Activated naive CD8-positive, alpha-beta T cell treated with anti-CD3 and anti-CD28 coated beads, Interleukin-2, amount 50 U/mL, for 16 hours (primary cell): ENCODE results near the gene CCDC18.
A peak's percentile ranks its signal among the peaks of the same experiment; 100 is the strongest.
"Not testable (repeated sequence)": the region's sequence is repeated elsewhere in the genome, so short reads cannot be mapped to it uniquely, and the experiment has no call there.

Experiments
- DNase-seq: peaks from one replicate; pipeline ENCODE4 v3.0.0-alpha.2; 2020; ENCODE audit warnings: low read depth, low spot score

CCDC18 gene

DNA sequence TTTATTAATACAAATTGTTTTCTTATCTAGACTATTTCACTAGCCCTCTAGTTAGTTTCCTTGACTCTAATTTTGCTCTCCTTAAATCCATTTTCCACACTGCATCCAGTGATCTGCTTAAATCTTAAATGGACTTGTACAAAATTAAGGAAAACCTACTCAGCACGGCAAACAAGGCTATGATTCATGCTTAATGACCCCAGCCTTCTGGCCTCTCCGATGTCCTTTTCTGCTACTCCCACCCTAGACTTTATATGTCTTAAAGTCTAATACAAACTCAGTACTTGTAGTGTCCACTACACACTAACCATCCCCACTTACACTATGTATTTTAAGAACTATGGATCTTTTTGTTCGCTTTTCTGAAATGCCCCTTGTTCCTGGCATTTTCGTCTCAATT is 2.5 kb upstream of the CCDC18 start:
- no peak for DNase-seq

DNA sequence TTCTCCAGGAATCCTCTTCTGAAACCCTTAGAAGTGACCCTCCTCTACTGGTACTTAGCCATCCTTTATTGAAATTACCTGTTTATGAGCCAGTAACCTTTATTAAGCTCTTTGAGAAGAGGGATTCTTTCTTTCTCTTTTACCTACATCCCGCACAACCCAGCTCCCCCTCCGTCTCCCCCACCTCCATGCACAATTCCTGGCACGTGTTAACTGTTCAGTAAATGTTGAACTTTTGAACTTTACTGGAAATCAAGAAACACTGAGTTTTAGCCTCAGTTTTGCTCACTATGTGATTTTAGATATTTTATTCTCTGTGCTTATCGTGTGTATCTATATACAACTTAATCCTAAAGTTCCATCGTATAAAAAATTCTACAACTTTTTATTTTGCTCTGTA is 2.1 kb upstream of the CCDC18 start:
- no peak for DNase-seq

DNA sequence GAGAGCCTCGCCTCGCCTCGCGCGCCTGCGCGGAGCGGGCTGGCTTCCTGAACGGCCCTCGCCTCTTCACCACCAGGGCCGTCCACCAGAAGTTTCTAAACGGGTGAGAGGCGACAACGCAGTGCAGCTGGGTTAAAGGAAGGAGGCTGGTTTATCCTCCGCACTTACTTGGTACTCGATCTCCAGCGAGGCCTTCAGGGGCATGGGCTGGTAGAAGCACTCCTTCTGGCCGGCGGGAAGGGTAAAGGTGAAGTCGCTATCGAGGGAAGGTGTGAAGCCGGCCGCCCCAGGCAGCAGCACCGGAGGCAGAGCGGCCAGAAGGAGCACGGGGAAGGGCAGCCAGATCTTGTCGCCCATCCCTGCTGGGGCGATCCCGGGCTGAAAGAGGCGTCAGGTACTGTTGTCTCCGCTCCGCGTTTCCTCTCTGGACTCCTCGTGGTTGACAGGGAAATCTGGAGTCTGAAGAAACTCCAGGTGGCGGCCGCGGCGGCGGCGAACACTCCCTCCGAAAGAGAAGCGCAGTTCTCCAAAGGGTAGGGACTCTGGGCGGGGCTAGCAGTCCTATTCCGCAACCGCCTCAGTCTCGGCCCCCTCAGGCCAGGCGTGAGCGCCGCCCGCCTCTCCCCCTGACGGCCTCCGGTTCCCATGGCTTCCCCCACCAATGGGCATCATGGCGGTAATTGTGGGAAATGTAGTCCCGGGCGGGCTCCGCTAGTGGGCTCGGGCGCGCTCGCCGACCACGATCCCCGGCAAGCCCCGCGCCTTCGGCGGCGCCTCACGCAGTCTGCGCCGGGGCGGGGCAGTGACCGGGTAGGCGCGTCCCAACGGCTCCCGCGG is 420 bp upstream of the CCDC18 start, which contains the start of gene TMED5:
Gene TMED5 (minus strand): TSS at position 528 of the 837 bp plus-strand sequence. CDS start 171 bp downstream, at position 357.
- DNase-seq: peak; percentile 84

DNA sequence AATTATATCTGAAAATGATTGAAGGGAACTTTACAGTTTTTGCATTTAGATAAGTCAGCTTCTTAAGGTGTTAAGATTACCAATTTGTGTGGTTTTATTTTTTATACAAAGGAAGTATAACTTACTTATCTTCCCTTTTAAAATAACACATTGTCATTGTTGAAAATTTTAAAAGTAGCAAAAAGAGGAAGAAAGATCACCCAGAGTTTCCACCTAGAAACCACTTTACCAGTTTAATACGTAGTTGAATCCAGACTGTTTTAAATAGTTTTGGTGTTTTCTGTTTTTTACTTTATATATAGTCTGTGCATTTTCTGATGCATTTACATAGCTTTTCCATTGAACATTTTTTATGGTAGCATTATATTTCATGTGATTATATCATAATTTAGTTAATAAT is 6.1 kb downstream of the CCDC18 start:
- no peak for DNase-seq

DNA sequence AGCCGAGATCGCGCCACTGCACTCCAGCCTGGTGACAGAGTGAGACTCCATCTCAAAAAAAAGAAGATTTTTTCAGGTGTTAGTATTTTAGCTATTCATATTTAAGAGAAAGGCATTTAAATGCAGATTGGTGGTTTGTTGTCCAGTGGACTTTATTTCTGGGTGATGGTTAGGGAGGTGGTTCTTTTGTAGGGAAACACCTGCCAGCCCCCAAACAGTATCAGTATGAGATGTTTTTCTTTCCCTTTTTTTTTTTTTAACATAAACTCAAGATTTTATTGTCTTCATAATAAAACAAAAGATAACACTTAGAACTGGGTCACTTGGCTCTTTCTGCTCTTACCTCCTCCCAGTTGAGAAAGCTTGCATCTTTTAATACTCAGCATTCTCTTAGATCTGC is 9.9 kb downstream of the CCDC18 start:
- DNase-seq: no peak

DNA sequence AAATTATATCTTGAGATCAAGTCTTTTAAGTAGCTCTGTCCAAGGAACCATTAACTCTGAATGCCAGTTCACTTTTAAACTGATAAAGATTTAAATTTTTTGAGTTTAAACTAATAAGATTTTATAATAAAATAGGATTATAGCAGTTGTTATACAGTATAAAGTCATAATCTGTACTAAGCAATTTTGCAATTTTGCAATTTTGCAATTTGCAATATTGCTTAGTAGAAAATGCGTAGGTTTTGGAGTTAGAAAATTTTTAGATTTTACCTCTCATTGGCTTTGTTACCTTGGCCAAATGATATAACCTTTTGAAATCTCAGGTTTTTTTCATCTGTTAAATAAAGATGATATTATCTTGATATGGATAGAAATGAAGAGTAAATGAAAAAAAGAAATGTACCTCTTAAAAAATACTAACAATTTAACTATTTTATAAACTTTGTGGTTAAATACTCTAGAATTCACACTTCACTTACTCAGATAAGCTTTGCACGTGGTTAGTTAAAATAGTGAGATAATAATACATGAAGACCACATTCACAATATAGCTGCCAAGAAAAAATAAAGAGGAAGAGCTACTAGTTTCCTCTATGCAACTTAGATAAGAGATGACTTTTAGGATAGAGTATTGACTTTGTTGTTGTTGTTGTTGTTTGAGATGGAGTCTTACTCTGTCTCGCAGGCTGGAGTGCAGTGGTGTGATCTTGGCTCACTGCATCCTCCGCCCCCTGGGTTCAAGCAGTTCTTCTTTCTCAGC is 13.9 kb downstream of the CCDC18 start:
- DNase-seq: no peak

DNA sequence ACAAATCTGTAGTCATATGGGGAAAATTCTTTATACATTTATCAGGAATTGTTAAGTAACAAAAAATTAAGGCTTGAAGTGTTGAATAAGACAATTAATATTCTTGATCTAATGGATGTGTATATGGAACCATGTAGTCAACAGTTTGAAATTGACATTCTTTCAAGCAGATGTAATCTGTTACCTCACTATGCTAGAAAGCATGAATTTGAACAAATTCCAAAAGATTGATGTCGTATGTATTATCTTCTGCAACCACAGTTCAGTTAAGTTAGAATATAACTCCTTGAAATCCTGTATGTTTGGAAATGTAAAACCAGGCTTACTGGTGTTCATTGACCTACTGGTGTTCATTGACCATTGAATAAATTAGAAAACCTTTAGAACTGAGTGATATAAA is 16.1 kb downstream of the CCDC18 start:
- DNase-seq: no peak

DNA sequence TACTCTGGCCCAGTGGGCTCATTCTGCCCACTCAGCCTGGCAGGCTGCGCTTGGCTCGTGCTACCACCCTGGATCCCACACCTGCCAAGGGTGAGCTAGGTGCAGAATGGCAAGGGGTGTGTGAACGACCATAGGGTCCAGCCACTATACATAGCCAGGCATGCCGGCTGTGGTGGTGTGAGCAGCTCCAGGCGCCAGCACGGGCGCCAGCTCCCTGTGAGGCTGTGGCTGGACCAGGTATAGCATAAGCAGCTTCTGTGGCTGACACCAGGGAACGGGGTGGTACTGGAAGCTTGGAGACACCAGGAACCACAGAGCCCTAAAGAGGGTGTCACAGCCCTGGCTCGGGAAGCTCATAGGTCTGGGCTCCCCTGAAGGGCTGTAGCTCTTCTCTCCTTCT is 18.6 kb downstream of the CCDC18 start:
- no peak for DNase-seq

DNA sequence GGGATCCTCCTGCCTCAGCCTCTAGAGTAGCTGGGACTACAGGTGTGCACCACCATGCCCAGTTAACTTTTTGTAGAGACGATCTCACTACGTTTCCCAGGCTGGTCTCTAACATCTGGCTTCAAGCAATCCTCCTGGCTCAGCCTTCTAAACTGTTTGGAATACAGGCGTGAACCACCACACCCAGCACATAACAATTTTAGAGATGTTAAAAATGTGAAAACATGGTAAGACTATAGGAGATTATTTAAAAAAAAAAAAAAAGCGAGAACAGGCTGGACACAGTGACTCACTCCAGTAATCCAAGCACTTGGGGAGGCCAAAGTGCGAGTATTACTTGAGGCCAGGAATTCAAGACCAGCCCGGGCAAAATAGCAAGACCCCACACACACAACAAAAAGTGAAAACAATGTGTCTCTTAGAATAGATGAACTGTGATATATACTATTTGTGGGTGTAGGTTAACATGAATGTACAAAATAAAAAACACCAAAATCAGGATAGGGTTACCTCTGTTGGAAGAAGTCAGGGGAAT is 19.6 kb downstream of the CCDC18 start:
- DNase-seq: no peak

DNA sequence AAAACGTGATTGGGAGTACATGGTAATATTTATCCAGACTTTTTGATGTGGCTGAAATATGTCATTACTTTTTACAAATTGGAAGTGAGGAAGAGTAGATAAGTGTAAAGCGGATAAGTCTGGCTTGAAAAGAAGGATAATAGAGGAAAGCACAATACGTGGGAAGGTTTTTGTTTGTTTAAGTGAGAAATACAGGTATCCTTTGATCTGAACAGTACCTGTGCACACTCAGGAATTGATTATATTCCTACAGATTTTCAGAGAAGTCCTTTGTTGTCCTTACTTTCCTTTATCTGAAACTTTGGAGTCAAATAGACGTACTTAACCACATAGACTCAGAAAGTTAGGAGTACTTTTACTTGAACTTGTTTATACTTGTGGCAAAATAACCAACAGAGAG is 20.2 kb downstream of the CCDC18 start:
- DNase-seq: no peak

DNA sequence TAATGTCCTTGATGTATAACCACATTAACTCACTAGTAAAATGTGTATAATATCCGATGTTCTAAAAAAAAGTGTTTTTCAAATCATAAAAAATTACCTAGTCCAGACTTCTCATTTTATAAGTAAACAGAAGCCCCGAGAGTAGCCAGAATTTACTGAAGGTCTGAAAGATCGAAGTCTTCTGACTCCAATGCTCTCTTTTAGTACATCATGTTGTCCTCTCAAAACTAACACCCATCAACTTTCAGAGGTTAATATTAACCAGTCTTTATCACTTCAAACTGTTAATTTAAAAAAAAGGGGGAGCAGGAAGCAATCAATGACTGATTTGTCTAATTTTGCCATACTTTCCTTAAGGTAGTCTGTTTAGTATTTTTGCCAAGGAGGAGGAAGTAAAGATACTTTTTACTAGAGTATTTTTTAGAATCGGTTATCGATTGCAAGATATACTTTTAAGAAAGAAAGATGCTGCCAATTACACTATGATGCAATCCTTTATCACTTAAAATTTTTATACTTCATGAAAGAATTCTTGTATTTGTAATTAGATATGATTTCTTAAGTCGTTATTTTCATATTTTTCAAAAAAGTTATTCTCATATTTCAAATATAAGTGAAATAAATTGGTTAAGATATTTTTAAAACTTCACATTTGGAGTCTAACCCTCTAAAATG is 25.5 kb downstream of the CCDC18 start:
- DNase-seq: no peak

DNA sequence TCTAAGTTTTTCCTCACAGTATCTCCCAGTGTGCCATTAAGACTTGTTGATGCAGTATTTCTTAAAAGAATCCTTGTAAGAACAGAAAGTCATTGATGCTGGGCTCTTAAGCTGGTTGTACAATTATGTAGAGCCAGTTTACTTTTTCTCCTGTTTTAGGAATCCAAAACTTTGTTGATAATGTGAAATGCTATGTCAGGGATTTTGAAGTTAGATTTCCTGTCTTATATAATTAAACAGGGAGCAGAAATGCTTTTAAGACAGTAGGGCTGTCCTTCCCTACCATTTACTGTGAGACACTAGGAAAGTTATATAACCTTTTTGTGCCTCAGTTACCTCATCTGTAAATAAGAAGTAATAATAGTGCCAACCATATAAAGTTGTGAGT is 26.0 kb downstream of the CCDC18 start:
- no peak for DNase-seq

DNA sequence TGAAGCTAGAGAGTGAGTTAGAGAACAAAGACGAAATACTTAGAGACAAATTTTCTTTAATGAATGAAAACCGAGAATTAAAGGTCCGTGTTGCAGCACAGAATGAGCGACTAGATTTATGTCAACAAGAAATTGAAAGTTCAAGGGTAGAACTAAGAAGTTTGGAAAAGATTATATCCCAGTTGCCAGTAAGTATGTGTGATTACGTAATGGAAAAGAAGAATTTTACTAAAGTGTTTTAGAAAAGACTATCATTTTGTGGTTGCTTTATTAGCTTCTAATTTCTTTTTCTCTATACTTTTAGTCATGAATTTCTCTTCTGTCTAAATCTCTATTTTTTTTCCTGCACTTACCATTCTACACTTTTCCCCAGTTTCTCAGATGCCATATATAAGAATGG is 26.7 kb downstream of the CCDC18 start:
- DNase-seq: no peak

DNA sequence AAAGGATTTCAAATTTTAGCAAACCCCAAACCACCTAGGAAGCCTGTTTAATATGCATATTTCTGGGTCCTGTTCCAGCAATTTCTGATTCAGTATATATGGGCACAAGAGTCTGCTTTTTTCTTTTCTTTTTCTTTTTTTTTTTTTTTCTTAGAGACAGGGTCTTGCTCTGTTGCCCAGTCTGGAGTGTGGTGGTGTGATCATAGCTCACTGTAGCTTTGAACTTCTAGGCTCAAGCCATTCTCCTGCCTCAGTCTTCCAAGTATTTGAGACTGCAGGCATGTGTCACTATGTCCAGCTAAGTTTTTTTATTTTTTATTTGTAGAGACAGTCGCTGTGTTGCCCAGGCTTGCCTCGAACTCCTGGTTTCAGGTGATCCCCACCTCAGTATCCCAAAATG is 34.8 kb downstream of the CCDC18 start:
- no peak for DNase-seq

DNA sequence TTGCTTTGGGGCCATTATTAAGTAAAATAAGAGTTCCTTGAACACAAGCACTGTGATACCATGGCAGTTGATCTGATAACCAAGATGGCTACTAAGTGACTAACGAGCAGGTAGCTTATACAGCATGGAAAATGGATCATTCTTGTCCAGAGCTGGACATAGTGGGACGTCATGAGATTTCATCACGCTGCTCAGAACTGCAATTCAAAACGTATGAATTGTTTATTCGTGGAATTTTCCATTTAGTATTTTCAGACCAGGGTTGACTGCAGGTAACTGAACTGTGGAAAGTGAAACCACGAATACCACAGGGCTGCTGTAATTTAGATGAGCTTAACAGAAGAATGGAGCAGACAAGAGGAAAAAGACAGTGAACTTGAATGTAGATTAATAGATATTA is 38.9 kb downstream of the CCDC18 start:
- no peak for DNase-seq

DNA sequence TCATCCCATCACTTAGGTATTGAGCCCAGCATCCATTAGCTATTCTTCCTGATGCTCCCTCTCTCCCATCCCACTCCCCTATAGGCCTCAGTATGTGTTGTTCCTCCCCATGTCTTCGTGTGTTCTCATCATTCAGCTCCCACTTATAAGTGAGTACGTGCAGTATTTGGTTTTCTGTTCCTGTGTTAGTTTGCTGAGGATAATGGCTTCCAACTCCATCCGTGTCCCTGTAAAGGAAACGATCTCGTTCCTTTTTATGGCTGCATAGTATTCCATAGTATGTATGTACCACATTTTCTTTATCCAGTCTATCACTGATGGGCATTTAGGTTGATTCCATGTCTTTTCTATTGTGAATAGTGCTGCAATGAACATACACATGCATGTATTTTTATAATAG is 40.2 kb downstream of the CCDC18 start:
- not testable (repeated sequence) for DNase-seq

DNA sequence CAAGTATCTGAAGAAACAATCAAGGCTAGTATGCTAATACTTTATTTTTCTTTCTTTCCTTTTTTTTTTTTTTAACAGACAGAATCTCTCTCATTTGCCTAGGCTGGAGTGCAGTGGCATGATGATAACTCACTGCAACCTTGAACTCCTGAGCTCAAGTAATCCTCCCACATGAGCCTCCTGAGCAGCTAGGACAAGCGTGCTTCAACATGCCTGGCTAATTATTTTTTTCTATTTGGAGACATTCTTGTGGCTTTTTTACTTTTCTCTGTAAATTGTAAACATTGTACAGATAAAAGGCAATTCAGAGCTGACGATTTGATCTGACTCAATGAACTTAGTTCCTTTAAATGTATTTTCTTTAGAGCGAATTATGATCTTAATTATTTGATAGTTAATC is 41.4 kb downstream of the CCDC18 start:
- no peak for DNase-seq

DNA sequence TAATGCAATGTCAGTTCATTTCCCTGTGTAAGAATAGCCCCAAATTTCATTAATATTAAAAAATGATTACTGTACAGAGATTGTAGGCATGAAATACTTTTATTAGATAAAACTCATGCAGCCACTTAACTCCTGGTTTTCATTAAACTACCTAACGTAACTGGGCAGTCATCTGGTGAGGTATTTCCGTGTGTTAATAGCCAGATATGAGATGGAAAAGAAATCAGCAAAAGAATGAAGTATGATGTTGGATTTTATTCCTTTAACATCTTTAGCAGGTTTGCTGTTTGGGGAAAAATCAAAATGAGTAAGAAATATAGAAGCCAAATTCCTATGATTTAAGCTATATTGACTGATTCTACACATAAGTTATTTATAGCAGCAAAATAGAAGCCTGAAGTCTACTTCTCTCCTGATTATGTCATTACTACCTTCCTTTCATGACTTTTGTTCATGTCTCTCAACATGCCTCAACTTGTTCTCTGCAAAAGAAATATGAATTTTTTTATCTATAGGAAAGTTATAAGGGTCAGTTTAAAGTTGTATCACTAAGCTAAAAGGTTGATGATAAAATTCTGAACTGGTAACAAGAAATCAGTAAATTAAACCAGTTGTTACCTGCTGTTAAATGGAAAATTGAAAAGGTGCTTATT is 42.6 kb downstream of the CCDC18 start:
- DNase-seq: no peak

DNA sequence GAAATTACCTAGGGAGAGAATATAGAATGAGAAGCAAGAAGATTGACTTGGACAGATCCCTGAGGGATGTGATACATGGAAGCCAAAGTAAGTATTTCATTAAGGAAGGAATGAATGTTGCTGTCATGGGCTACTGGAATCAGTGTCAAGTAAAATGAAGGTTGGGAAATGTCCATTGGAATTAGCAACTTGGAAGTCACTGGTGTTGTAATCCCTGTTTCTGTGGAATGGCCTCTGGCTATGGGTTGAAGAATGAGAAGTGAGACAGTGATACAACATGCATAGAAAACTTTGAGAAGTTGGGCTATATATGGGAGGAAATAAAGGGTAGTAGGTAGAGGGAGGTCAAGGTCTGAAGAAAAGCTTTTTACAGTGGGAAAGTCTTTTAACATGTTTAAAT is 54.7 kb downstream of the CCDC18 start:
- no peak for DNase-seq

DNA sequence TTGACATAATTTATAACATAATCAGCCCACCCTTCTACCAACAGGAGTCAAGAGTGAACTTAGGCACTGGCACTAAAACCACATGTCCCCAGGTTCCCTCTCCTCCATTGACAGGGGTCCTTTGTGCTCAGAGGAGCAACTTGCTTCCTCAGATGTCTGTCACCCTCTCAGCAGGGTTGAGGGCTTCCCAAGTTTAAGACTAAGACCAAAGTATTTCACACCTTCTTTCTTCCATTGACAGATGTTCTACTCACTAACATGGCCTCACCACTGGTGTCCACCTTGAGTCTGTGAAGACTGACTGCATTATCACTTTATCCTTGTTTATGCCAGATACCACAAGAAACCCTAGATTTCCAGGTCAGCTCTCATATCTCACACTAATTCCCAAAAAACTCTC is 56.5 kb downstream of the CCDC18 start:
- no peak for DNase-seq

DNA sequence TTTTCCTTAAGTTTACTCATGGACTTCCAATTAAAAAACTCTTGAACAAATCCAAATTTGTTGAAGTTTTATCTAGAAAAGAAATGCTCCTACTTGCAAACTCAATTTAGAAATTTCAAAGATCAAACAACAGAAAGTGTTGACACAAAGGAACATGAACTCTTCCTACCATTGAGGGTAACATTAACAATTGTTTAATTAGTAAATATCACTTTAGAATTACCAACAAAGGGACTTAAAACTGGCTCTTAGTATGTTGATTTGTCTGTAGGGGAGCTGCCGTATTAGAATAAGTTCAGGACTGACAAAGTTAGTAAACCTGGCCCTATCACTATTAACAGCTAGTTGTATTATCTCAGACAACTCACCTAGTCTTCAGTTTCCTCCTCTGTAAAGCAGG is 57.9 kb downstream of the CCDC18 start:
- DNase-seq: no peak

DNA sequence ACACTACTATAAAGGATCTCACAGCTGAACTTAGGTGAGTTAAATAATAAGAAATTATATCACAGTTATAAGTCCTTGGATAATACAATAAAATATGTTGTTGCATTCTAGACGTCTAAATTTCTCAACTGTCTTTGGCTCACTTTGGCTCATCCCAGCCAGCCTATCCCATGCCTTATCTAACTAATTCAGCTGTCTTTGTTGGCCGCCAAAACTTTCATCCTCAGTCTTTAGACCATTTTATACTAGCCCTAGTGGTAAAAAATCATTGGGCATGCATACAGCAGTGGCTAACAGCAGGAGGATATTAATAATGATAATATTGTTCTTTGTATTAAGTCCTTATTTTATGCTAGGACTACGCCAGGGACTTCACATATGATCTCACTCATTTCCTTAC is 59.3 kb downstream of the CCDC18 start:
- DNase-seq: no peak
